ENCODE measurements around the gene CCIN.

DNA sequence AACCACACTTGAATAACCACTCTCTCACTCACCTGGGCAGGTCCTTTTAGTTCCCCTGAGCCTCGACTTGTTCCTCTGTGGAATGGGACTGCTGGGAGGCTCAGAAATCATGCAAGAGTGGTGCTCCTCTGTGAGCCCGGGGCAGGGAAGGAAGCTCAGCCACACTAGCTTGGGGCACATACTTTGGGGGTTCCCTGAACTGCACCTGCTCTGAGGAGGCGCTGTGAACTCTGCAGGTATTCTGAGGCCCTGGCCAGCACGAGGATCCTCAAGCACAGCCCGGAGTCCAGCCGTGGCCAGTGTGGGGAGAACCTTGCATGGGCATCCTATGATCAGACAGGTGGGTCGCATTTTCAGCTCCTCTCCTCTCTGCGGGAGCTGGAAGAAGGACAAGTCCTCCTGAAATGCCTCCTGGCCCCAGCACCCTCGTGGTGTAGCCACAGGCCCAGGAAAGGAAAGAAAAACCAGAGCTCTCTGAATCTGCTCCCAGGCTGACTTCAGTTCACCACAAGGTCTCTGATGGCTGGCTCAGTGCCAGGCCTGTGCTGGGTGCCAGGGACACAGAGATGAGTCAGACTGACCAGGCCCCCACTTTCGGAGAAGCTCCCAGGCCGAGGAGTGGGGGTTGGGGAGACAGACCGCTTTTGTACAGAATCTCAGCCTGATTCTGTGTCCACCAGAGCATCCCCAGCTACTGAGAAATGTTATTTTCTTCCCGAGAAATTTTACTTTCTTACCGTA lies 20.7 kb upstream of the CCIN start:
- TF ChIP-seq EZH2 (IDR thresholded peaks at IDR 0.05; ENCODE audit: insufficient read depth, poor library complexity, severe bottlenecking) (no peak), EZH2phosphoT487 (IDR thresholded peaks at IDR 0.05; ENCODE audit: insufficient read depth, low read depth) (no peak)

Data from GM23248 (cell line).